ENCODE data around the gene GARIN3.
"Not testable (repeated sequence)": the region's sequence is repeated elsewhere in the genome, so short reads cannot be mapped to it uniquely, and the experiment has no call there.

GARIN3 gene

GRCh38 chr5:157186309-157187045 is 20.4 kb upstream of the GARIN3 start:
- in situ Hi-C loops (cut with HindIII; ENCODE audit: low sequenced_read_pairs): no loop called here

DNA sequence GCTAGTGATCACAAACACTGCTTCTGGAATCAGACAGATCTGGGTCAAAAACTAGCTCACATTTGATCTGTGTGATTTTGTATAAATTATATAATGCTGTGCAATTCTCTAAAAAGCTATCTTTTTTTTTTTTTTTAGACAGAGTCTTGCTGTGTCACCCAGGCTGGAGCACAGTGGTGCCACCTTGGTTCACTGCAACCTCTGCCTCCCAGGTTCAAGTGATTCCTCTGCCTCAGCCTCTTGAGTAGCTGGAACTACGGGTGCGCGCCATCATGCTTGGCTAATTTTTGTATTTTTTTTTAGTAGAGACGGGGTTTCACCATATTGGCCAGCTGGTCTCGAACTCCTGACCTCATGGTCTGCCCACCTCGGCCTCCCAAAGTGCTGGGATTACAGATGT is 19.1 kb upstream of the GARIN3 start:
- in situ Hi-C loops (cut with HindIII; ENCODE audit: low sequenced_read_pairs): not testable (repeated sequence)

- in situ Hi-C loops (cut with HindIII; ENCODE audit: low sequenced_read_pairs): no loop called here
Measured at GRCh38 chr5:157184117-157184670, 18.1 kb upstream of the GARIN3 start.

DNA sequence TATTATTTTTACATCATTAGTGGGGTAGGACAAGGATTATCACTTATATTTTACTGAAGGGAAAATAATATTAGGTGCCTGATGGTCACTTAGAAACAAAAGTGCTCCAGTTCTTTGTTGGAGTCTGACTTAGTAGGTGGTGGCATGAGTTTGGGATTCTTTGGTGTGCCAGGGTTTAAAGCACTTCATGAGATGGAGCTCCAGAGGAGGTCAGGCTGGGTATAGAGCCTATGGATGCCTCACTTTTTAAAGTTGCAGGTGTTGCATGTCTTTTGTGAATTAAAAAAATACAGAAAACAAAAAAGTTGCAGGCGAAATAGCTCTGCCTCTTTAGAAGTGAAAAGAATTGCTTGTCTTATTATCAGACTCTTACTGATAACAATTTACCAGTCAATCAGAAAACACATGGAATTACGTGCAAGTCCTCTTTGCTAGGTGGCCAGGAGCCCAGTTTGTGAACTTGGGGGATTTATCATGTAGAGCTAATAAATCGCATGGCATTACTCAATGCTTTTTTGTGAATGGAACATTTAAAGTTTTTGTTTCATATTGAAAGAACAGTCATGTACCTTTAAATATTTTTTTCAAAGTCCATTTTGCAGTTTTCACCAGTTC is 16.2 kb upstream of the GARIN3 start:
- in situ Hi-C loops (cut with HindIII; ENCODE audit: low sequenced_read_pairs): no loop called here

- in situ Hi-C loops (cut with HindIII; ENCODE audit: low sequenced_read_pairs): no loop called here
Measured at GRCh38 chr5:157180374-157181264, 14.6 kb upstream of the GARIN3 start, which contains the start of gene ITK. ITK (plus strand) TSS chr5:157180840; CDS start chr5:157180978, 138 bp downstream.

DNA sequence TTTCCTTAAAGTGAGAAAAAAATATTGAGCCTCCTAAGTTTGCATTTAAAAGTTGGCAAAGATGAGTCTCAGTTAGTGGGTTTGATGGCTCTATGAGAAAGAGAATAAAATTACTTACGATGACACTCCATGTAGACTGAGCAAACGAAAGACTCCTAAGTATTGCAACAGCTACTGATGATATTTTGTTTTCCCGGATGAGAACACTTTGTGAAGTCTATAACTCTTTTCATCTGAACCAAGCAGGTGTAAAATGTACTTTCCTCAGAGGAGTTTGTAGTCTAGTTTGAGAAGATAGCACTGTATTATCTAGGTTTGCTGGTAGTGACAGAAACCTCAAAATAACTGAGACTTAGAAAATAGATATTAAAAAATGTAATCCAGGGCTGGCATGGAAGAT is 12.9 kb upstream of the GARIN3 start:
- in situ Hi-C loops (cut with HindIII; ENCODE audit: low sequenced_read_pairs): no loop called here

DNA sequence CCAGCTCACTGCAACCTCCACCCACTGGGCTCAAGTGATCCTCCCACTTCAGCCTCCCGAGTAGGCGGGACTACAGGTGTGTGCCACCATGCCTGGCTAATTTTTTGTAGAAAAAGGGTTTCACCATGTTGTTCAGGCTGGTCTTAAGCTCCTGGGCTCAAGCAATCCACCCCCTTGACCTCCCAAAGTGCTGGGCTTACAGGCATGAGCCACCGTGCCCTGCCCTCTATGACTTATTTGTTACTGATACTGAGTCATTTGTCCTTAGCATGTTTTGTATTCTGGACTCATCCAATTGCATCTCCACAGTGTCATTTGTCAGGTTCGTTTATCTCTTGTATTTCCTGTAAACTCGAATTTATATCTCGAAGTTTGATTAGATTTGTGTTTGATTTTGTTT is 11.9 kb upstream of the GARIN3 start:
- in situ Hi-C loops (cut with HindIII; ENCODE audit: low sequenced_read_pairs): no loop called here

DNA sequence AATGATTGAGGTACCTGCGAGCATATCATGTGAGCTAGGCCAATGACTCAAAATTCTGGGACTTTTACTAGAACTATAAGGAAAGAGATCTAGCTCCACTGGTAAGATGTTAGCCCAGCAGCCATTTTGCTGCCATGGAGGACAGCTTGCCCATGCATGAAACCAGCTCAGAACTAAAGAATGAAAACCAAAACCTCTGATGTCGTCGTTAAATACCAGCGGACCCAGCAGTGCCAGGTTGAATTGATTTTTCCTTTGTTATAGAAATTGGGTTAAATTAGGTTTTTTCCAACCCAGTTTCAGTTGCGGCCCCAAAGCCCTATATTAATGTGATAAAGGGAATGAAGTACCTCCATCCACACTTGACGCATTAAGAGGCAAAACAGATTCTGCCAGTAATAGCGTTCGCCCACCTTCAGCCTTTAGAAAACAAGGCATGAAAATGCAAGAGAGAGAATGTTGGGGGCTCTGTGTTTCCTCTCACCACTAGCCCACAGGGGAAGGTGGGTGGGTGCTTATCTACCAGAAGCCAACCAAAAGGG is 9.1 kb upstream of the GARIN3 start:
- in situ Hi-C loops (cut with HindIII; ENCODE audit: low sequenced_read_pairs): no loop called here

DNA sequence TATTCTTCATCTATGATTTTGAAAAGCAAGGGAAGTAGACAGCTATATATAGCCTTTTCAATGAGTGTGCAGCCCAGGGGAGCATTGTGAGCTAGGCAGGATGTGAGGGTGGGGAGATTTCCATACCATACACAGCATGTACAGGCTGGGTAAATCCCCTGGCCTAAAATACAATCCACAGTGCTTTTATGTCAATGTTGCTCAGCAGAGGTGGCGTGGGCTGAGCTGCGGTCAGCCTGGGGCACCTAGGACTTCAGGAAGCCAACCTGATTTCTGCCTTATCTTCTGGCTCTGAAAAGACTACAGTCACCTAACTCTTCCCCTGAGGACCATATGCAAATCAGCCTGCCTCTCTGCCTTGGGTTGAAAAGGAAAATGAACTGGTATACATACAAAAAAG is 6.3 kb upstream of the GARIN3 start:
- in situ Hi-C loops (cut with HindIII; ENCODE audit: low sequenced_read_pairs): no loop called here

- in situ Hi-C loops (cut with HindIII; ENCODE audit: low sequenced_read_pairs): no loop called here
Measured at GRCh38 chr5:157168286-157168685, 2.2 kb upstream of the GARIN3 start.

GRCh38 chr5:157167214-157167621 is 1.2 kb upstream of the GARIN3 start:
- in situ Hi-C loops (cut with HindIII; ENCODE audit: low sequenced_read_pairs): no loop called here

DNA sequence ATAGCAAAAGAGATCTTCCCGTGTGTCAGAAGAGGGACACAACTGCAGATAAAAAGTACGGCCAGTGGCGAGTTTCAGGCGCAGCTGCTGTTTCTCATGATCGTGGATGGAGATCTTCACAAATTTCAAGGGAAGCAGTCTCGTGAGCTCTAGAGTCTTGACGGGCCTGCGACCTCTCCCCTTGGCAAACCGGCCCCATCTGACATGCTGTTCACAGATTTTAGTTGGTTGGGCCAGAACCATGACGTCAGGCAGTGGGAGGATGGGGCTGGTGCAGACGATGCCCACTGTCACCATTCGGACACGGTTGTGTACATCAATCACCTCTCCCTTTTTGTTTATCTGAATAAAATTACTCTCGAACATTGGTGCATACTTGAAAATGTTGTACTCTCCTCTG is 396 bp downstream of the GARIN3 start:
- in situ Hi-C loops (cut with HindIII; ENCODE audit: low sequenced_read_pairs): no loop called here

- in situ Hi-C loops (cut with HindIII; ENCODE audit: low sequenced_read_pairs): no loop called here
Measured at GRCh38 chr5:157165261-157165660, 803 bp downstream of the GARIN3 start.

DNA sequence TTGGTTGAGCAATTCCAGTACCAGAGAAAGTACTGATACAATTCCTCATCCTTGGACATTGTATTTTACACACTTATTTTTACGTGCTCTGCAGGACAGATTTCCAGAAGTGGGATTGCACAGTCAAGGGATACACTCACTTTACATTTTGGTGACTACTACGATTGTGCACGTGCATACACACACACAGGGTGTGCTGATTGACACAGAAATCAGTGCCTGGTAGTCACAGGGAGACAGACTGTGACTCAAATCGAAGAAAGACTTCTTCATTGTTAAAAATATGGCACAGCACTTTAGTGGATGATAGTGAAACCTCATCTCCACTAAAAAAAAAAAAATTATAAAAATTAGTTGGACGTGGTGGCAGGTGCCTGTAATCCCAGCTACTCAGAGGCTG is 1.5 kb downstream of the GARIN3 start:
- in situ Hi-C loops (cut with HindIII; ENCODE audit: low sequenced_read_pairs): no loop called here

GRCh38 chr5:157162919-157163510 is 3.0 kb downstream of the GARIN3 start:
- in situ Hi-C loops (cut with HindIII; ENCODE audit: low sequenced_read_pairs): no loop called here

- in situ Hi-C loops (cut with HindIII; ENCODE audit: low sequenced_read_pairs): no loop called here
Measured at GRCh38 chr5:157161996-157162395, 4.1 kb downstream of the GARIN3 start.

GRCh38 chr5:157160001-157160400 is 6.1 kb downstream of the GARIN3 start:
- in situ Hi-C loops (cut with HindIII; ENCODE audit: low sequenced_read_pairs): no loop called here

DNA sequence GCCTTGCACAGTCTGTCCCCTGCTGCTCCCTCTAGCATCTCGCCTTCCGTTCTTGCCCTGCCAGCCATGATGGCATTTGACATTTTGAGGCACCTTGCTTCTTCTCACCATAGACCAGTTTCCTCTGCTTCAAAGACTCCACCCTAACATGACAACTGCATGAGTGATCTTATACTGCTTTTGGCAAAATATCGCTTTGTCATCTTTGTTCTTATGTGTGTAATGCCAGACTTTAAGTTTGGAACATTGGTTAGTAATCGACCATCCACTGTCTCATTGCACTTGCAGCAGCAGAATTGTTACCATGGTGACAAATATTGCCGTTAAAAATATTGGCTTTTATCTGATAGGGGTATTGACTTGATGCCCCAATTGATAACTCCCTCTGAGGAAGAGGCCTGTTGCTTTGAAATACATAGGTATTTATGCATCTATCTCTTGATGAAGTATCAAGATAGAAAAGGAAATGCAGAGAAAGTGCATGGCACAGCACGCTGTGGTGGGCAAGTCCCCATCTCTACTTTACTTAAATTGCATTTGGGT is 6.8 kb downstream of the GARIN3 start:
- in situ Hi-C loops (cut with HindIII; ENCODE audit: low sequenced_read_pairs): no loop called here

- in situ Hi-C loops (cut with HindIII; ENCODE audit: low sequenced_read_pairs): no loop called here
Measured at GRCh38 chr5:157157293-157157891, 8.7 kb downstream of the GARIN3 start.

DNA sequence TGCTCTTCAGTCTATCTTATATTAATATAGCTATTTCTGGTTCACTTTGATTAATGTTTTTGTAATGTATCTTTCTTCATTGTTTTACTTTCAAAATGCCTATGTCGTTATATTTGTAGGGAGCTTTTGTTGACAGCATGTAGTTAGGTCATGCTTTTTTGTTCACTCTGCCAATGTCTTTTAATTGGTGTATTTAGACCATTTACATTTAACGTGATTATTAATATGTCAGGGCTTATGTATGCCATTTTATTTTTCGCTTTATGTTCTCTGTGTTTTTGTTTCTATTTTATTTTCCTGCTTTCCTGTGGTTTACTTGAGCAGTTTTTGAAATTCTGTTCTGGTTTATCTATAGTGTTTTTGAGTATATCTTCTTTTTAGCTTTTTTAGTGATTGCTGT is 10.8 kb downstream of the GARIN3 start:
- in situ Hi-C loops (cut with HindIII; ENCODE audit: low sequenced_read_pairs): no loop called here
